ENCODE data around the gene GON4L. TPM values are rescaled to one million over a fixed set of nuclear protein-coding genes. Genes with fewer than 3 reads are reported as not detected.
A peak's percentile ranks its signal among the peaks of the same experiment; 100 is the strongest.

Gene GON4L
- total and polyA plus RNA-seq, 8 donors: 9.3 to 68.7 (median 39.0) TPM

GRCh38 chr1:155859881-155860871 lies 3.2 kb upstream of the GON4L start:
- peak overlapping the region; percentile 38 to 48 (median 46) for H3K4me3 ChIP-seq
- peaks cover 14 to 51% (median 31%) of the 10 kb centered on the region in 4 donors for H3K4me1 ChIP-seq
- TF ChIP-seq CTCF (IDR thresholded peaks at IDR 0.05) (no peak), POLR2AphosphoS5 (IDR thresholded peaks at IDR 0.05) (peak in 1 of 3 donors; percentile 24), EP300 (IDR thresholded peaks at IDR 0.05) (no peak)
- H3K9me3 ChIP-seq: no peaks in the 10 kb centered on the region
- DNase-seq: peak; percentile 33 to 96
- peak overlapping the region; percentile 63 to 94 (median 90) for H3K27ac ChIP-seq
- peaks cover 0 to 3% (median 0%) of the 10 kb centered on the region in 4 donors for H3K36me3 ChIP-seq
- peaks cover 0 to 13% (median 6%) of the 10 kb centered on the region in 3 donors for H3K27me3 ChIP-seq
- 2 to 5% (median 3%) methylated on average over 33 to 35 of the region's 35 CpGs for WGBS, 5 donors
- intact Hi-C loops (cut with DNase I; ENCODE audit: low total_unique reads): no loop called here

- peak; percentile 95 to 98 for DNase-seq
- peak in 2 of 3 donors; percentile 52 to 89 for TF ChIP-seq POLR2AphosphoS5 (IDR thresholded peaks at IDR 0.05)
- peak in 2 of 7 experiments; percentile 8 to 15 for TF ChIP-seq CTCF (IDR thresholded peaks at IDR 0.05)
- no peak for TF ChIP-seq POLR2A (IDR thresholded peaks at IDR 0.05)
- H3K27me3 ChIP-seq: peaks cover 0 to 13% (median 6%) of the 10 kb centered on the region in 3 donors
- peak within 1 kb of the TSS; percentile 64 to 94 (median 90) for H3K27ac ChIP-seq
- H3K4me1 ChIP-seq: peaks cover 14 to 51% (median 31%) of the 10 kb centered on the region in 4 donors
- no peaks in the 10 kb centered on the region for H3K9me3 ChIP-seq
- 0 to 1% (median 1%) methylated on average over 27 to 33 of the region's 33 CpGs for WGBS, 5 donors
- H3K36me3 ChIP-seq: peaks cover 0 to 10% (median 7%) of the 10 kb centered on the region in 4 donors
- peak within 1 kb of the TSS; percentile 38 to 48 (median 46) for H3K4me3 ChIP-seq
- intact Hi-C loops (cut with DNase I; ENCODE audit: low total_unique reads): no loop called here
These were observed 2.3 kb upstream of the GON4L start, which contains the start of gene SYT11 for GRCh38 chr1:155859234-155859829. SYT11 (plus strand) TSS chr1:155859567; CDS start chr1:155859762, 195 bp downstream.

GRCh38 chr1:155858800-155859233 lies 1.8 kb upstream of the GON4L start:
- Histone ChIP-seq H3K4me3 (peak overlapping the region; percentile 38 to 48 (median 46)), H3K36me3 (peaks cover 1 to 15% (median 12%) of the 10 kb centered on the region in 4 donors), H3K9me3 (no peaks in the 10 kb centered on the region)

More at GRCh38 chr1:155858800-155859233, 1.8 kb upstream of the GON4L start:
- TF ChIP-seq EP300 (IDR thresholded peaks at IDR 0.05) (no peak), CTCF (IDR thresholded peaks at IDR 0.05) (no peak), POLR2A (IDR thresholded peaks at IDR 0.05) (no peak), POLR2AphosphoS5 (IDR thresholded peaks at IDR 0.05) (no peak)
- Histone ChIP-seq H3K27me3 (peaks cover 0 to 13% (median 6%) of the 10 kb centered on the region in 3 donors), H3K4me1 (peaks cover 14 to 51% (median 31%) of the 10 kb centered on the region in 4 donors), H3K27ac (peak overlapping the region; percentile 64 to 94 (median 90))
- intact Hi-C loops (cut with DNase I; ENCODE audit: low total_unique reads): no loop called here
- no peak for DNase-seq
- 48 to 53% (median 52%) methylated on average over 12 of the region's 12 CpGs for WGBS, 5 donors
